AG04449 (cell line): ENCODE data around the gene TMEM126A.
"Not testable (repeated sequence)": the region's sequence is repeated elsewhere in the genome, so short reads cannot be mapped to it uniquely, and the experiment has no call there.

ENCODE experiments used
- CTCF ChIA-PET: fragments of 350-600 bp; formaldehyde crosslinking; extraction: SDS; loops from one replicate; lab custom pipeline; 2021; ENCODE audit warnings: antibody characterized with exemption; lab: Yijun Ruan, JAX
- POLR2A ChIA-PET: fragments of 400-600, 350-600 bp; formaldehyde crosslinking; extraction: SDS; loops from one replicate; lab custom pipeline; 2020; ENCODE audit warnings: antibody characterized with exemption, inconsistent platforms; lab: Yijun Ruan, JAX
- DNase-seq: peaks from one replicate; pipeline ENCODE4 v3.0.0-alpha.2; 2010; ENCODE audit warnings: low read depth, low spot score
- H3K4me3 ChIP-seq: 2 replicates; pipeline ENCODE4 v1.5.1; 2011; ENCODE audit warnings: low read depth, mild to moderate bottlenecking, control low read depth, low read length
- TF ChIP-seq, protein P1 (sequence below): IDR thresholded peaks from one replicate; pipeline ENCODE4 v1.5.1; 2011; ENCODE audit warnings: mild to moderate bottlenecking, moderate library complexity, low read length, control low read depth, inconsistent platforms; ENCODE audit not compliant: insufficient read depth; ENCODE audit errors: missing control alignments

TMEM126A gene

DNA sequence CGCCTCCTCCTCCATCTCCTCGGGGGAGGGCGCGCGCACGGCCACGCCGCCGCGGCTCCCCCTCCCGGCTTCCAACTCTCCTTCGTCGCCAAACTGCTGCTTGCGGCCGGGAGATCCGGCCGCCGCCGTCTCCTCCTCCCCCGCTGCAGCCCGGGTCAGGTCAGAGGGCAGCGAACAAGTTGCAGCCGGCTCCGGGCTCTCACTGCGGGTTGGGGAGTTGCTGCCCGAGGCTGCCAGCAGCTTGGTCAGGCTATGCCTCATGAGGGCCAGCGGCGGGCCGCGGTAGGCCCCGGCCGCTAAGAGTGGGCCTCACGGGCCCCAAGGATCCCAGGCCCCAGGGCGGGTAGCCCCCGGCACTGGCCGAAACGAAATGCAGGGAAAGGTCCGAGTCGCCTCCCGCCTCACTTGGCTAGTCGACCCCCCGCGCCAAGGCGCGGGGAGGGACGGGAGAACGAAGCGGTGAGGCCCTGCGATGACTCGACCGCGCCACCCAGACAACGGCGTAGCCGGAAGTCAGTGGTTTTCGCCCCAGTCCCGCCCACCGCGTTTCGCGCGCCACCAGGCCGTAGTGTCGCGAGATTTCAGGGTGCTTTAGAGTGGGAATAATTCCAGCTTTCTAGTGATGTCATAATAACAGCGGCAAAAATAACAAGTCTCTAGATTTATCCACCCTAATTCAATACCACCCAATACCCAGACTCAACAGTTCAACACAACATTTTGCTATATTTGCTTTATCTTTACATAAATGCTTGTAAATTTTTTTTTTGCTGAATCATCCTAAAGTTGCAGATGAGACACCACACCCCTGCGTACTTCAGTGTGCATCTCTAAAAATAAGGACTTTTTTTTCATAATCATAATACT is 17.1 kb downstream of the TMEM126A start, which contains the start of gene CREBZF:
Gene CREBZF, minus strand, starts transcription at position 515 of the 867 bp plus-strand sequence. Its CDS starts 254 bp downstream, at position 261.
- ChIA-PET CTCF (interaction anchor here (0.8 to 2.8 kb wide), 5 partner anchors 9 to 160 kb away, joined by 3 to 10 read pairs (median 4); no protein-coding TSS in a partner anchor), POLR2A (interaction anchor here (0.6 to 1.4 kb wide), 6 partner anchors 11 to 163 kb away, joined by 3 to 4 read pairs (median 4); partner anchors contain the start of genes CCDC89 and TMEM126B)
- H3K4me3 ChIP-seq: peak within 1 kb of the TSS; percentile 83
- TF ChIP-seq, protein P1, sequence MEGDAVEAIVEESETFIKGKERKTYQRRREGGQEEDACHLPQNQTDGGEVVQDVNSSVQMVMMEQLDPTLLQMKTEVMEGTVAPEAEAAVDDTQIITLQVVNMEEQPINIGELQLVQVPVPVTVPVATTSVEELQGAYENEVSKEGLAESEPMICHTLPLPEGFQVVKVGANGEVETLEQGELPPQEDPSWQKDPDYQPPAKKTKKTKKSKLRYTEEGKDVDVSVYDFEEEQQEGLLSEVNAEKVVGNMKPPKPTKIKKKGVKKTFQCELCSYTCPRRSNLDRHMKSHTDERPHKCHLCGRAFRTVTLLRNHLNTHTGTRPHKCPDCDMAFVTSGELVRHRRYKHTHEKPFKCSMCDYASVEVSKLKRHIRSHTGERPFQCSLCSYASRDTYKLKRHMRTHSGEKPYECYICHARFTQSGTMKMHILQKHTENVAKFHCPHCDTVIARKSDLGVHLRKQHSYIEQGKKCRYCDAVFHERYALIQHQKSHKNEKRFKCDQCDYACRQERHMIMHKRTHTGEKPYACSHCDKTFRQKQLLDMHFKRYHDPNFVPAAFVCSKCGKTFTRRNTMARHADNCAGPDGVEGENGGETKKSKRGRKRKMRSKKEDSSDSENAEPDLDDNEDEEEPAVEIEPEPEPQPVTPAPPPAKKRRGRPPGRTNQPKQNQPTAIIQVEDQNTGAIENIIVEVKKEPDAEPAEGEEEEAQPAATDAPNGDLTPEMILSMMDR: no peak
- peak; percentile 71 for DNase-seq

DNA sequence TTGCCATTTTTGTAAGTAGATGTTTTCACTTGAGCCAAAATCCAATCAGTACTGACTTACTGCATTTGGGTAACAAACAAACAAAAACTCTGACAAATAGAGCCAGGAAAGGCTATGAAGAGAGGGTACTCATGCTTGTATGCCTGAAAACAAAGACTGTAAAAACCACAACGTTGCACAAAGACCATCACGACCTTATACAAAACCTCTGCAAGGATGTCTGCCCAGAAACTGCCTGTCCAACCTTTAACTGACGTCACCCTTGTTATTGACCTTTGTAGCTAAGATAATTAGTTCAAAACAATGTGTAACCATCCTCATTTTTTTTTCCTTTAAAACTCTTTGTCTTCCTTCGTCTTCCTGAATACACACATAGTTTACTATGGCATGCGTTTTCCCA is 18.0 kb downstream of the TMEM126A start:
- DNase-seq: no peak
- TF ChIP-seq, protein P1: no peak
- ChIA-PET POLR2A (interaction anchor here (1.4 kb wide), 1 partner anchor 38 kb away, joined by 4 read pairs; the partner anchor contains the start of gene TMEM126B), CTCF (no interaction called here)
- no peak overlapping the region for H3K4me3 ChIP-seq

DNA sequence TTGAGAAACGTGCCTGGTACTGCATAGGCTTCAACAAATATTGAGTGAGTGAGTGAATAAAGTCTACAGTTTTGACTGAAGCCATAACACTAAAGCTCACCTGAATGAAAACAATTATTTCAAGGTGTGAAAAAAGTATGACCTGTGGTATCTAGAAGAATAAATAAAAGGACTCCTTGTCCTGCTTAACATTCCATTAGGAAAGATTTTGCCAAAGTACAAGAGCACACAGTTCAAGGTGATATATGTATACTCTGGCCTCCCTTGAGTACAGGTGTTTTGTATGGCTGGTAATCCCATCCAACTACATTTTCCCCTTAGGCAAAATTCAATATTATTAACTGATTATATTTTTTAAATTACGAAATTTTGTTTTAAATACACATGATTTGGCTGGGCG is 18.9 kb downstream of the TMEM126A start:
- POLR2A ChIA-PET: no interaction called here
- no peak for DNase-seq
- H3K4me3 ChIP-seq: no peak overlapping the region
- TF ChIP-seq, protein P1: no peak
- CTCF ChIA-PET: no interaction called here

DNA sequence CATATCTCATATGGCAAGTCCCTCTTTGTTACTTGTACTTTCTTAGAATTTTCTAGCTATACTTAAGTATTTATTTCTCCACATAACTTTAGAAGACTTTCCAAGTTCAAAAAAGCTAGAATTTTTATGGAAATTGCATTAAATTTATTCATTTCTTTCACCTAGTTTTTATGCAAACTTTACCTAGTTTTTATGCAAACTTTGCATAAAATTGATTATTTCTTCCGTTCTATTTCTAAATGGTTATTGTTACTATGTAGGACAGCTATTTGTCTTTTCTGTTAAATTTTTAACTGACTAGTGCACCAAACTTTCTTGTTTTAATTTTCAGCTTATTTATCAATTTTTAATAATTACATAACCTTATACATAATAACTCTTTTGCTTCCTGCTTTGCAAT is 20.4 kb downstream of the TMEM126A start:
- POLR2A ChIA-PET: no interaction called here
- TF ChIP-seq, protein P1: no peak

DNA sequence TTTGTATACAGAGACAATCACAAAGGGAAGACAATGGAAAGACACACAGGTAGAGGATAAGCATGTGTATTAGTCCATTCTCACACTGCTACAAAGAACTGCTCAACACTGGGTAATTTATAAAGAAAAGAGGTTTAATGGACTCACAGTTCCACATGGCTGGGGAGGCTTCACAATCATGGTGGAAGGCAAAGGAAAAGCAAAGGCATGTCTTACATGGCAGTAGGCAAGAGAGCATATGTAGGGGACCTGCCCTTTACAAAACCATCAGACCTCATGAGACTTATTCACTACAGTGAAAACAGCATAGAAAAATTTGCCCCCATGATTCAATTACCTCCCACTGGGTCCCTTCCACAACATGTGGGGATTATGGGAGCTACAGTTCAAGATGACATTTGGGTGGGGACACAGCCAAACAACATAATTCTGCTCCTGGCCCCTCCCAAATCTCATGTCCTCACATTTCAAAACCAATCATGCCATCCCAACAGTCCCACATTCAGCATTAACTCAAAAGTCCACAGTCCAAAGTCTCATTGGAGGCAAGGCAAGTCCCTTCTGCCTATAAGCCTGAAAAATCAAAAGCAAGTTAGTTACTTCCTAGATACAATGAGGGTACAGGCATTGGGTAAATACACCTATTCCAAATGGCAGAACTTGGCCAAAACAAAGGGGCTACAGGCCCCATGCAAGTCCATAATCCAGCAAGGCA is 23.3 kb downstream of the TMEM126A start:
- POLR2A ChIA-PET: not testable (repeated sequence)

More for the DNA sequence above, 20.4 kb downstream of the TMEM126A start:
- no peak overlapping the region for H3K4me3 ChIP-seq
- DNase-seq: no peak
- CTCF ChIA-PET: interaction anchor here (1.5 kb wide), 1 partner anchor 11 kb away, joined by 4 read pairs; no protein-coding TSS in a partner anchor

GRCh38 chr11:85672105-85672902 is 24.5 kb downstream of the TMEM126A start:
- TF ChIP-seq, protein P1: no peak
- POLR2A ChIA-PET: no interaction called here

More for the DNA sequence above, 23.3 kb downstream of the TMEM126A start:
- H3K4me3 ChIP-seq, DNase-seq: not testable (repeated sequence)
- CTCF ChIA-PET: interaction anchor here (0.8 to 1.2 kb wide), 2 partner anchors 16 to 19 kb away, joined by 3 read pairs; no protein-coding TSS in a partner anchor

More at GRCh38 chr11:85672105-85672902, 24.5 kb downstream of the TMEM126A start:
- H3K4me3 ChIP-seq: no peak overlapping the region
- no peak for DNase-seq
- CTCF ChIA-PET: interaction anchor here (1.2 kb wide), 1 partner anchor 9 kb away, joined by 3 read pairs; no protein-coding TSS in a partner anchor
